Activated CD4-positive, alpha-beta T cell treated with anti-CD3 and anti-CD28 coated beads, Interleukin-2, amount 10 ng/mL, durations not matched to agents 24 days and 14 days (primary cell): Measurements from ENCODE around the gene NFE2L1. TPM values are rescaled to one million over a fixed set of nuclear protein-coding genes. Genes with fewer than 3 reads are reported as not detected.
"Not testable (repeated sequence)": the region's sequence is repeated elsewhere in the genome, so short reads cannot be mapped to it uniquely, and the experiment has no call there.

Source experiments
- DNase-seq: peaks from one replicate; pipeline ENCODE4 v3.0.0; 2022
- H3K27ac Mint-ChIP-seq: one replicate; pipeline ENCODE4 v1.8.0; 2022; ENCODE audit warnings: mild to moderate bottlenecking, mixed read lengths
- H3K27me3 Mint-ChIP-seq: one replicate; pipeline ENCODE4 v1.8.0; 2022; ENCODE audit warnings: mixed read lengths
- H3K36me3 Mint-ChIP-seq: one replicate; pipeline ENCODE4 v1.8.0; 2022; ENCODE audit warnings: low read depth, mild to moderate bottlenecking, mixed read lengths
- H3K4me1 Mint-ChIP-seq: one replicate; pipeline ENCODE4 v1.8.0; 2021; ENCODE audit warnings: mixed read lengths
- H3K4me3 Mint-ChIP-seq: one replicate; pipeline ENCODE4 v1.8.0; 2022; ENCODE audit warnings: mild to moderate bottlenecking, moderate library complexity, mixed read lengths
- H3K9me3 Mint-ChIP-seq: one replicate; pipeline ENCODE4 v1.8.0; 2021; ENCODE audit warnings: mixed read lengths
- intact Hi-C: fragments of 100-400 bp; cut with micrococcal nuclease; formaldehyde crosslinking; loops from one replicate; pipeline ENCODE4 v1.15.1; 2023
- total RNA-seq: library from RNA; stranded (reverse); gene quantifications from 2 replicates; pipeline ENCODE4 v1.2.3, GENCODE V29; 2022

NFE2L1 gene, protein sequence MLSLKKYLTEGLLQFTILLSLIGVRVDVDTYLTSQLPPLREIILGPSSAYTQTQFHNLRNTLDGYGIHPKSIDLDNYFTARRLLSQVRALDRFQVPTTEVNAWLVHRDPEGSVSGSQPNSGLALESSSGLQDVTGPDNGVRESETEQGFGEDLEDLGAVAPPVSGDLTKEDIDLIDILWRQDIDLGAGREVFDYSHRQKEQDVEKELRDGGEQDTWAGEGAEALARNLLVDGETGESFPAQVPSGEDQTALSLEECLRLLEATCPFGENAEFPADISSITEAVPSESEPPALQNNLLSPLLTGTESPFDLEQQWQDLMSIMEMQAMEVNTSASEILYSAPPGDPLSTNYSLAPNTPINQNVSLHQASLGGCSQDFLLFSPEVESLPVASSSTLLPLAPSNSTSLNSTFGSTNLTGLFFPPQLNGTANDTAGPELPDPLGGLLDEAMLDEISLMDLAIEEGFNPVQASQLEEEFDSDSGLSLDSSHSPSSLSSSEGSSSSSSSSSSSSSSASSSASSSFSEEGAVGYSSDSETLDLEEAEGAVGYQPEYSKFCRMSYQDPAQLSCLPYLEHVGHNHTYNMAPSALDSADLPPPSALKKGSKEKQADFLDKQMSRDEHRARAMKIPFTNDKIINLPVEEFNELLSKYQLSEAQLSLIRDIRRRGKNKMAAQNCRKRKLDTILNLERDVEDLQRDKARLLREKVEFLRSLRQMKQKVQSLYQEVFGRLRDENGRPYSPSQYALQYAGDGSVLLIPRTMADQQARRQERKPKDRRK
- 85.2 and 93.1 TPM in 2 replicates for total RNA-seq

DNA sequence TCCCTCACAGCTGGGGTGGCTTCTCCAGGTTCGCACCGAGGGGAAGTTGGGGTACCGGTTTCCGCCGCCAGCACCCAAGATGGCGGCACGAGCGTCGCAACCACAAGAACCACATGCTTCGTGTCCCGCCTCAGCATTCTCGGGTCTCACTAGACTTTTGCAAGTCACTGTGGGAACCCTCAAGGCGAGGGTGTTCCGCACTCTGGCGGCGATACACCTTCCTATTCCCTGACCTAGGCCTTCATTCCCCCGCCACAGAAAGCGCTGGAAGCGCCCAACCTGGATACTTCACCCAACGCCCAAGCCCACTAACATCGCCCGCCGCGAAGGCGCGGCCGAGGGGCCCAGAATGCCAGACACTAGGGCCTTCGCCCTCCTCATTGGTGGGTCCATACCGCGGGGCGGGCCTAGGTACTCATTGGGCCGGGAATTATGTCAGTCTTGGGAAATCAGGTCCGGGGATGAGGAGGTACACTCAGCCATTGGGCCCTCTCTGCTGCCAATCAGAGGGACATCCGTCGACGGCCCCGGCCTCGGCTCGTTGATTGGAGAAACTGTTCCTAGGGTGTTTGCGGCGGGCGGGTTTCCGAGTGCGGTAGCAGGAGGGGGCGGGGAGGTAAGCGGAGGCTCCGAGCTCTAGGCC, at the start of gene NFE2L1:
Gene NFE2L1, plus strand, starts transcription at position 619 of the 643 bp plus-strand sequence. CDS start 2,760 bp downstream, outside the sequence.
- intact Hi-C loops = loop anchor here (1.0 to 2.0 kb wide), 4 partner anchors 11 to 77 kb away; partner anchors contain the start of genes CBX1, CDK5RAP3 and COPZ2
- peaks cover 43% of the 10 kb centered on the region for H3K4me1 Mint-ChIP-seq
- peaks cover 32% of the 10 kb centered on the region for H3K36me3 Mint-ChIP-seq
- no peaks in the 10 kb centered on the region for H3K9me3 Mint-ChIP-seq
- H3K27me3 Mint-ChIP-seq = no peaks in the 10 kb centered on the region
- H3K27ac Mint-ChIP-seq = peak within 1 kb of the TSS; percentile 96
- peak; percentile 99 for DNase-seq
- H3K4me3 Mint-ChIP-seq = peak within 1 kb of the TSS; percentile 96

DNA sequence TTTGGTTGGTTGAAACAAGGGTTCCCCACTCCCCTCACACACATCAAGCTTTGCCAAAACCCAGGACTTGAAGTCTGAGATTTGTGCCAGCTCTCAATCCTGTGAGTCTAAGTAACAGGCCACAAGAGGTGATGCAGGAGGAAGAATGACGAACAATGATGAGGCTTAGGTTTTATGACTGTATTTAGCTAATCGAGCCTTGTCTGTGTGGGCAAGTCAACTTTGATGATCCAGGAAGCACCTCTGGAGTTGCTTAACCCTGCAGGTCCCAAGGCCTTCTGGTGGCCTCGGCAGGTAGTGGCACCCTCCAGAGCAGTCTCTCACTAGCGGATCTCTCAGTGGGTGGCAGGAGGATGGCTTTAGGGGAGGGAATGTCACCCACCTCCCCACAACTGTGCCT, 48.6 kb upstream of the NFE2L1 start:
- Mint-ChIP-seq H3K27me3 (peaks cover 7% of the 10 kb centered on the region), H3K4me1 (peaks cover 13% of the 10 kb centered on the region), H3K4me3 (no peak overlapping the region), H3K36me3 (no peaks in the 10 kb centered on the region), H3K27ac (no peak overlapping the region), H3K9me3 (no peaks in the 10 kb centered on the region)
- intact Hi-C loops = no loop called here
- no peak for DNase-seq

DNA sequence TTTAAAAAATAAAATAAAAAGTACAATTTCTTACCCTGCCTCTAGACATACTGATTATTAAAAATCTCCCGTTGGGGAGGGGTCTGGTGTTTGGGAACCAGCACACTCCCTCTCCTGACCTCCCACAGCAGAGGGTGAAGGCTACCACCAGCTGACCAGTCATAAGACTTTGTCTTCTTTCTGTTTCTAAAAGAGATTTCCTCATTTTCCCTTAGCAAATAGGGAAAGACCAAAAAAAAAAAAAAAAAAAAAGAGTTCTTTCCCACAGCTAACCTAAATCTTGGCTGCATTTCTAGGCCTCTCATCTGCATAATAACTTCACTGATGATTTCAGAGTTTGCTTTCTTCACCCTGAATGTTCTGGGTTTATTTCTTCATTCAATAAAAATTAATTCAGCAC, 47.0 kb upstream of the NFE2L1 start:
- DNase-seq = no peak
- peaks cover 11% of the 10 kb centered on the region for H3K27me3 Mint-ChIP-seq
- no peak overlapping the region for H3K27ac Mint-ChIP-seq
- no peaks in the 10 kb centered on the region for H3K9me3 Mint-ChIP-seq
- H3K4me3 Mint-ChIP-seq = no peak overlapping the region
- intact Hi-C loops = no loop called here
- H3K4me1 Mint-ChIP-seq = peaks cover 15% of the 10 kb centered on the region
- H3K36me3 Mint-ChIP-seq = no peaks in the 10 kb centered on the region

DNA sequence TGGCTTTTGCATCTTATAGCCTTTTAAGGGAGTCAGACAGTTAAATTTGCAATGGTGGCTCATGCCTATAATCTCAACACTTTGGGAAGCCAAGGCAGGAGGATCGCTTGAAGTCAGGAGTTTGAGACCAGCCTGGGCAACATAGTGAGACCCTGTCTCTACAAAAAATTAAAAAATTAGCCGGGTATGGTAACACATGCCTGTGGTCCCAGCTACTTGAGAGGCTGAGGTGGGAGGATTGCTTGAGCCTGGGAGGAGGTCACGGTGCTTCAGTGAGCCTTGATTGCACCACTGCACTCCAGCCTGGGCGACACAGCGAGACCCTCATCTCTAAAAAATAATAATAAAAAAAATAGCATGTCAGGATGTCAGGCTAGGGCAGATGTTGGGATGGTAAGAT, 46.5 kb upstream of the NFE2L1 start:
- H3K36me3 Mint-ChIP-seq, H3K27ac Mint-ChIP-seq, intact Hi-C loops, H3K4me3 Mint-ChIP-seq, DNase-seq, H3K9me3 Mint-ChIP-seq: not testable (repeated sequence)
- Mint-ChIP-seq H3K27me3 (peaks cover 13% of the 10 kb centered on the region), H3K4me1 (peaks cover 15% of the 10 kb centered on the region)

DNA sequence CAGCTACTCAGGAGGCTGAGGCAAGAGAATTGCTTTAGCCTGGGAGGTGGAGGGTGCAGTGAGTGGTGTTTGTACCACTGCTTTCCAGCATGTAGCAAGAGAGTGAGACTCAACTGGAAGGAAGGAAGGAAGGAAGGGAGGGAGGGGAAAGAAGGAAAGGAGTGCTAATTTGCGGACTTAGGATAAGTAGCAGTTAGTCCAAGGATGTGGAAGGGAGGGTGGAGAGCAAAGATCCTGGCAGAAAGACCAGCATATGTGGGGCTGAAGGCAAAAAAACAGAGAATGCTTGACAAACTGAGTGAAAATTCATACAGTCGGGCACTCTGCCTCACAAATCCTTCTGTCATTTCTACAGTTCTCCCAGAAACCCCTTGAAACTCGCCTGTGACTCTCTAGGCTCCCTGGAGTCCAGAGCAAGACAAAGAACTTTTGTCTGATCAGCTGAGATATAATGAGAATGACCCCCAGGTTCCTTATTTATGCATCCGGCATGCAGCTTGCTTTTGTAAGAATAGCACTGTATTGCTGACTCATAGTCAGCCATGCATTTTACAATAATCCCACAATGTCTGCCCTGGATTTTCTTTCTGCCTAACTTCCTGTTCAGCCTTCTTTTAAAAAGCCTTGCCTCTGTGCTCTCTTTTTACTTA, 45.8 kb upstream of the NFE2L1 start:
- no peak for DNase-seq
- H3K4me3 Mint-ChIP-seq = no peak overlapping the region
- H3K27ac Mint-ChIP-seq = no peak overlapping the region
- no peaks in the 10 kb centered on the region for H3K9me3 Mint-ChIP-seq
- H3K36me3 Mint-ChIP-seq = no peaks in the 10 kb centered on the region
- peaks cover 15% of the 10 kb centered on the region for H3K4me1 Mint-ChIP-seq
- peaks cover 18% of the 10 kb centered on the region for H3K27me3 Mint-ChIP-seq
- intact Hi-C loops = no loop called here

DNA sequence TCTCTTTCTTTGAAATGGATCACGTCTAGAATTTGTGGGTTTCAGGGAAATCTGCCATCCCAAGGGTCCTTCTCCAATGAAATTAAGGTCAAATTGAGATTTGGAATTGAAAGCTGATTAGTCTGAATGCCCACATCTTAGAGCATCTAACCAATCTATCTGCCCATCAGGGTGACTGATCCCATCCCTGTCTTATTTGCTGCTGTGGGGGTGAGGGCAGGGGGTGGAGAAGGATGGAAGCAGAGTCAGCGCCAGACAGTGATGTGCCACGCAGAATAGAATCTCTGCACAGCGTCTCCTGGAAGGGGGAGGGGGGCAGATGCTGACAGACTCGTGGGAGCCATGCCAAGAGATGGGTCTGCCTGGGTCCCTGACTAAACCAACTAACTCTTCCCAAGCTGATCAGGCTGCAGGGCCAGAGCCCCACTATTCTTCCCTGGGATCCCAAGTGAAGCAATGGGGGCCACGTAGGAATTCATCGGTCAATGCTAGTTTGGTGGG, 45.2 kb upstream of the NFE2L1 start:
- no peak for DNase-seq
- intact Hi-C loops = no loop called here
- Mint-ChIP-seq H3K4me3 (no peak overlapping the region), H3K36me3 (no peaks in the 10 kb centered on the region), H3K9me3 (no peaks in the 10 kb centered on the region), H3K27me3 (peaks cover 15% of the 10 kb centered on the region), H3K27ac (no peak overlapping the region), H3K4me1 (peaks cover 15% of the 10 kb centered on the region)

DNA sequence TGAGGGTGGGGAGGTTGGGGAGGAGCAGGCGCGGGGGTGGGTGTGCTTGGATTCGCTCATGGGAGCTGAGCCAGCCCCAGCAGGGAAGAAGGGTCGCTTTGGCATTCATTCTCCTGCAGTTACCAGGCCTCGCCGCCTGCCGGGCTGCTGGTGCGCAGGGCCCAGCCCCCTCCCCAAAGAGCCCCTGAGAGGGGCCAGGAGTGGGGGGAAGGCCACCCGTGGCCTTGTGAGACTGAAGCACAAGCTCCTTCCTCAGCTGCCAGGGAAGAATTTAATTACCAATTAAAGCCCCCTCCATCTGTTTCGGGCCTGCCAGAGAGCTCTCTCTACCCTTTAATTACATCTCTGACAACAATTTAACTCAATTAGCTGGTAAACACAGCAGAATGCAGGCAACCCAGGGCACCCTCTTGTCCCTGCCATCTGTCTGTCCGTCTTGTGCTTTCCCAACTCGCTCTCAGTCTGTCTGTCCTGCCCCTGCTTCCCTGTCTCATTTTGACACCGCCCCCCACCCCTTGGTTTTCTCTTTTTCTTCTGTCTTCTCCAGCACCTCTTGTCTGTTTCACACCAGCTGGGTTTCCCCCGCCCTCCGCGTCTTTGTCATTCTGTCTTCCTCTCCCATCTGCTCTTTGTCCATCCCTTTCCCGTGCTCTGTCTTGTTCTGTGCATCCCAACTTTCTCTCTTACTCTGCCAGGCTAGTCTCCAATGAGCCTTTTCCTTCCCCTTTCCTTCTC, 44.6 kb upstream of the NFE2L1 start:
- Mint-ChIP-seq H3K9me3 (no peaks in the 10 kb centered on the region), H3K4me3 (no peak overlapping the region), H3K27ac (no peak overlapping the region), H3K27me3 (peaks cover 17% of the 10 kb centered on the region), H3K36me3 (no peaks in the 10 kb centered on the region), H3K4me1 (peaks cover 15% of the 10 kb centered on the region)
- DNase-seq = no peak
- intact Hi-C loops = no loop called here

DNA sequence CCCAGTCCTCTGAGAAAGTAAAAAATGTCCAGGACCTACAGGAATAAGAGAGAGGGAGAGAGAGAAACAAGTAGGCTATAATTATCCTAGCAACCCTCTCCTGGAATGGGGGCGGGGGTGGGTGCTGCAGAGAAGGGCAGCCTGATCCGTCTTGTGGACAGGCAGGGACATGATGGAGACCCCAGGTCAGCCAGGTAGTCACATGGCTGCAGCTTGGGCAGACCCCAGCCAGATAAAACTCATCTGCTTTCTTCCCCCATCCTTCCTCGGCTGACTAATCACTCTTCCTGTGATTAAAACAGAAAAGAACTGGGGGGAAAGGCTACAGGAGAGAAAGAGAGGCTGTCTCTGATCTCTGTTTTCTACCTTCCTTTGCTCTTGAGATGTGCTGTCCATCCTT, 43.2 kb upstream of the NFE2L1 start:
- intact Hi-C loops = no loop called here
- H3K36me3 Mint-ChIP-seq = no peaks in the 10 kb centered on the region
- H3K4me3 Mint-ChIP-seq = no peak overlapping the region
- H3K27ac Mint-ChIP-seq = no peak overlapping the region
- DNase-seq = no peak
- H3K27me3 Mint-ChIP-seq = peaks cover 24% of the 10 kb centered on the region
- peaks cover 15% of the 10 kb centered on the region for H3K4me1 Mint-ChIP-seq
- no peaks in the 10 kb centered on the region for H3K9me3 Mint-ChIP-seq

DNA sequence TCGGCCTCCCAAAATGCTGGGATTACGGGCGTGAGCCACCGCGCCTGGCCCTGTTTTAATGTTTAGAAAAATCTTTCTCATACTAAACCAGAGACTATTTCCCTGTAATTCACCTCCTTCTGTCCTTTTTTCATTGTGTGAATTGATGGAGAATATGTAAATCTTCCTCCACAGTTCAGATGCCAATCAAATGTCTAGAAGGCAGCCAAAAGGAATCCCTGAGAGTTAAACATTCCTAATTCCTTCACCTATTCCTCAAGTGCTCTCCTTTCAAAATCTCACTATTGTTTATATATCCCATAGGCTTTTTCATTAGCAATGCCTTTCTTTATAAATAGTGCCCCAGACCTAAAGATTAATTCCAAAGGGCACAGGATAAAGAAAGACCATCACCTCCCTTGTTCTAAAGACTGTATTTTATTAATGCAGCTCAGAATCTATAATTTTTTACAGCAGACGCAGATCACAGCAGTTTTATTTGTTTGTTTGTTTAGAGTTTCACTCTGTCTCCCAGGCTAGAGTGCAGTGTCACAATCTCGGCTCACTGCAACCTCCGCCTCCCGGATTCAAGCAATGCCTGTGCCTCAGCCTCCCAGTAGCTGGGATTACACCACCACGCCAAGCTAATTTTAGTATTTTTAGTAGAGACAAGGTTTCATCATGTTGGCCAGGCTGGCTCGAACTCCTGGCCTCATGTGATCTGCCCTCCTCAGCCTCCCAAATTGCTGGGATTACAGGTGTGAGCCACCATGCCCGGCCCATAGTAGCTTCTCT, 41.0 kb upstream of the NFE2L1 start:
- Mint-ChIP-seq H3K27me3 (peaks cover 32% of the 10 kb centered on the region), H3K4me3 (no peak overlapping the region), H3K27ac (no peak overlapping the region), H3K36me3 (no peaks in the 10 kb centered on the region), H3K9me3 (no peaks in the 10 kb centered on the region), H3K4me1 (peaks cover 24% of the 10 kb centered on the region)
- DNase-seq = no peak
- intact Hi-C loops = no loop called here

DNA sequence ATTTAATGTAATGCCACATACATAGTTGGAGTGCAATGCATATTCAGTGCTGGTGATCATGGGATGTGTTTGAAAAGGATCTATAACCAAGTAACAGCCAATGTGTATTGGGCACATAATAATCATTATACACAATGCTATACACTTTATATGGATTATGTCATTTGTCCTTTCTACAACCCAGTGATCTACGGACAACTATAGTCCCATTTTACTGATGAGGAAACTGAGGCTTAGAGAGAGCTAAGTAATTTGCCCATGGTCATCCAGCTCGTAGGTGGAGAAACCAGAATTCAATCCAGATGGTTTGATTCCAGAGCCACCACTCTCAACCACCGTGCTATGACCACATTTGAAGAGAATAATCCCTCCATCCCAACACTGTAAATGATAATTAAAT, 38.0 kb upstream of the NFE2L1 start:
- Mint-ChIP-seq H3K36me3 (no peaks in the 10 kb centered on the region), H3K27ac (no peak overlapping the region), H3K9me3 (no peaks in the 10 kb centered on the region), H3K27me3 (peaks cover 33% of the 10 kb centered on the region), H3K4me3 (no peak overlapping the region), H3K4me1 (peaks cover 16% of the 10 kb centered on the region)
- intact Hi-C loops = loop anchor here (5.0 kb wide), 1 partner anchor 168 kb away; the partner anchor contains the start of gene SCRN2
- no peak for DNase-seq

DNA sequence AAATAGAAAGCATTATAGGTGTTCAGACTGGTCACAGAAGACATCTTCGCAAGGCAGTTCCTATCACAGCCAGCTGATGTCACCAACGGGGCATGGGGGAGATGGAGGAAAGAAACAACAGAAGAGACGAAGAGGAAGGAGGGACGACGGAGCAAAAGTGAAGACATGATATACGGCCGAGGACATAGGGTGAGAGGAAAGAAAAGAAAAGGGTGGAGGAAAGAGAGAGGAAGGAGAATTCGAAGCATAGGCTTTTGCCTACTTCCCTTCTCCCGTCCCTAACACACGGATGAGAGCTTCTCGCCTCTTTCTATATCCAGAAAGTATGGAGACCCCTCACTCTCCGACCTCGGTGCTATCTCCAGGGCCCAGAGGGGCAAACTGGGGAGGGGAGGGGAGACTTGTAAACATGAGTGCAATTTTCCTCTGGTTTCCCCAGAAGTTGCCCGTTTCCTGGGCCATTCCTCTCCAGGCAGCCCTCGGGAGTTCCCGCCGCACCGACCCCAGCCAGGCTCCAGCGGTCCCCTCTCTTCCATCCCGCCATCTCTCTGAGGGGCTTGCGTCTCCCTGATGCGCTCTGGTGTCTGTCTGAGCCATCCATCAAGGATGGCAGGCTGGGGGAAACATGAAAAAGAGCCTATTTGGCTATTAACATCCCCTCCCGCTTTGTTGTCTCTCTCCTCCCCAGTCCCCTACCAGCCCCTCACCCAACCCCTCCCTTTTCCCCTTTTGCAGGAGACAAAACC, 36.6 kb upstream of the NFE2L1 start:
- peaks cover 29% of the 10 kb centered on the region for H3K27me3 Mint-ChIP-seq
- DNase-seq = peak; percentile 88
- H3K27ac Mint-ChIP-seq = peak overlapping the region; percentile 22
- H3K4me1 Mint-ChIP-seq = peaks cover 19% of the 10 kb centered on the region
- no peaks in the 10 kb centered on the region for H3K9me3 Mint-ChIP-seq
- H3K36me3 Mint-ChIP-seq = no peaks in the 10 kb centered on the region
- peak overlapping the region; percentile 81 for H3K4me3 Mint-ChIP-seq
- intact Hi-C loops = loop anchor here (5.0 kb wide), 1 partner anchor 169 kb away; the partner anchor contains the start of gene SCRN2

DNA sequence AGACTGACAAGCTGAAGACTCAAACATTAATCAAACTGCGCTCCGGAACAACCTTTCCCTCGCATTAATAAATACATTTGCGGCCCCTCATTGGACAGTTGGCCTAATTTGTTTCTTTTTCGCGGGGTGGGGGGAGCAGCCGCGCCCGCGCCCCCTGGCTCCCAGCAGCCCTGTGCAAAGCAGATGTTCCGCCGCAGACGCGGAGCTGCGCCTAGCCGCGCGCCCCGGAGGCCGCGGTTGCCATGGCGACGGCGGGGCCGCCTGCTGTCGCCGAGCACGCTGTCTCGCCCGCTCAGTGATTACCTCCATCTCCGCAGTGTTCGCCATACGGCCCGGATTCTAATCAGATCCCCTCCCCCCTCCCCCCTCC, 36.0 kb upstream of the NFE2L1 start:
- peak; percentile 93 for DNase-seq
- intact Hi-C loops = loop anchor here (5.0 kb wide), 1 partner anchor 170 kb away; the partner anchor contains the start of gene SCRN2
- peaks cover 19% of the 10 kb centered on the region for H3K4me1 Mint-ChIP-seq
- H3K4me3 Mint-ChIP-seq = peak overlapping the region; percentile 81
- H3K27me3 Mint-ChIP-seq = peaks cover 26% of the 10 kb centered on the region
- H3K9me3 Mint-ChIP-seq = no peaks in the 10 kb centered on the region
- H3K27ac Mint-ChIP-seq = no peak overlapping the region
- no peaks in the 10 kb centered on the region for H3K36me3 Mint-ChIP-seq
